Hematopoietic multipotent progenitor cell treated with erythropoietin and hydrocortisone succinate and interleukin-3 and kit ligand, for 17 days (in vitro differentiated cells): Measurements from ENCODE around the gene FGF21.
"Not testable (repeated sequence)": the region's sequence is repeated elsewhere in the genome, so short reads cannot be mapped to it uniquely, and the experiment has no call there.

Experiments
- DNase-seq: peaks from one replicate; pipeline ENCODE4 v3.0.0-alpha.2; 2015; ENCODE audit warnings: low spot score

Gene FGF21

GRCh38 chr19:48751845-48752495 is 3.4 kb upstream of the FGF21 start:
- DNase-seq: no peak

- peak; percentile 74 for DNase-seq
These were observed 2.6 kb upstream of the FGF21 start, which contains the start of gene FUT1 for GRCh38 chr19:48752496-48753365. Gene FUT1, minus strand, starts transcription at chr19:48752641. Its CDS starts 1,360 bp downstream, at chr19:48751281.

- no peak for DNase-seq
These were observed 463 bp downstream of the FGF21 start for GRCh38 chr19:48755787-48756186.

GRCh38 chr19:48756212-48756611 is 888 bp downstream of the FGF21 start:
- DNase-seq: no peak

- DNase-seq: no peak
These were observed 1.4 kb downstream of the FGF21 start for GRCh38 chr19:48756686-48757085.

GRCh38 chr19:48757089-48757675 is 1.9 kb downstream of the FGF21 start:
- no peak for DNase-seq

- DNase-seq: no peak
These were observed 2.4 kb downstream of the FGF21 start for GRCh38 chr19:48757741-48758144.

GRCh38 chr19:48760504-48761205 is 5.3 kb downstream of the FGF21 start:
- no peak for DNase-seq

GRCh38 chr19:48765816-48766215 is 10.5 kb downstream of the FGF21 start:
- peak; percentile 28 for DNase-seq

GRCh38 chr19:48768171-48768753 is 12.9 kb downstream of the FGF21 start:
- peak; percentile 26 for DNase-seq

GRCh38 chr19:48768994-48769713 is 13.8 kb downstream of the FGF21 start:
- no peak for DNase-seq

- no peak for DNase-seq
These were observed 14.9 kb downstream of the FGF21 start for GRCh38 chr19:48770266-48770665.

- DNase-seq: no peak
These were observed 15.6 kb downstream of the FGF21 start for GRCh38 chr19:48770734-48771472.

- DNase-seq: no peak
These were observed 17.2 kb downstream of the FGF21 start for GRCh38 chr19:48772503-48772953.

GRCh38 chr19:48777139-48777538 is 21.8 kb downstream of the FGF21 start:
- no peak for DNase-seq

GRCh38 chr19:48777720-48778119 is 22.4 kb downstream of the FGF21 start:
- no peak for DNase-seq

GRCh38 chr19:48779636-48780035 is 24.3 kb downstream of the FGF21 start:
- peak; percentile 9 for DNase-seq

- peak; percentile 76 for DNase-seq
These were observed 25.5 kb downstream of the FGF21 start for GRCh38 chr19:48780631-48781391.

GRCh38 chr19:48784527-48784926 is 29.2 kb downstream of the FGF21 start:
- no peak for DNase-seq

GRCh38 chr19:48786422-48786821 is 31.1 kb downstream of the FGF21 start:
- DNase-seq: not testable (repeated sequence)
